GM12892 (cell line): ENCODE measurements around the gene DLK1.

Experiments
- POLR2A ChIP-seq: IDR thresholded peaks from 2 replicates; pipeline ENCODE4 v1.6.1; 2011; ENCODE audit warnings: low read depth, low read length, control low read depth
- POLR2AphosphoS5 ChIP-seq: IDR thresholded peaks from 2 replicates; pipeline ENCODE4 v1.6.1; 2011; ENCODE audit warnings: low read depth, low read length, control low read depth

DNA sequence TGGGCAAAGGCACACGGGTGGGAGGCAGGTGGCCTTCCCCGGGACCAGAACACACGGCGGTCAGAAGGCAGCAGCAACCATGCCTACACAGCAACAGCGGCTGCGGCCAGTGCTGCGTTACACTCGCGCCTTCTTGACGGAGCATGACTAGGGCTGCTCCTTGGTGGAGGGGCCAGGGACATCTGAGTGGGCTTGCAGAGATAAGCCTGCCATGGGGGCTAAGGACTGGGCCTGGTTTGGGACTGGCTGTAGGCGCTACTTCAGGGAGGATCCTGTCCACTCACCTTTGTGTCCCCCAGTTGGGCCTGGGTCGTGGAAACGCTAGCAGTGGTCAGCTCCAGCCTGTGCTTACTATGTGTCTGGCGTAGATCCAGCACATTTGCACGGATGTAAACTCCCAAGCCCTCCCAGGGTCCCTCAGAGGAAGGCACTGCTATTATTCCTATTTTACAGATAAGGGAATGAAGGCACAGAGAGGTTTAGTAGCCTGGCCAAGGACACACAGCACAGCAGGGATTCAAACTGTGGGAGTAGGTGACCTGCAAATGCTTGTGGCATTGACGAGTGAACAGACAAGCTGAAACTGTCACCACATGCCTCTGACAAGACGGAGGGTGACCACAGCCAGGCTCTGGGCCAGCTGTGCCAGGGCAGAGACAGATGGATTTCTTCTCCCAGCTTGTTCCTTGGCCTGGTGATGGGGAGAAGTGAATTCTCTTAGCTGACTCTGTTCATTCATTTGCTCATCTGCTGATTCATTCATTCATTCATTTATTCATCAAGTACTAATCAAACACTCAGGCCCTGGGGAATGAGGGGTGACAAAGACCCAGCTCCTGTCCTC, 31.9 kb upstream of the DLK1 start:
- TF ChIP-seq POLR2AphosphoS5 (no peak), POLR2A (no peak)
